ENCODE results near the gene USP22. TPM values are rescaled to one million over a fixed set of nuclear protein-coding genes. Genes with fewer than 3 reads are reported as not detected.
A peak's percentile ranks its signal among the peaks of the same experiment; 100 is the strongest.
"Not testable (repeated sequence)": the region's sequence is repeated elsewhere in the genome, so short reads cannot be mapped to it uniquely, and the experiment has no call there.

The USP22 gene
- 185 TPM for polyA plus RNA-seq (ENCODE audit: insufficient read length)

DNA sequence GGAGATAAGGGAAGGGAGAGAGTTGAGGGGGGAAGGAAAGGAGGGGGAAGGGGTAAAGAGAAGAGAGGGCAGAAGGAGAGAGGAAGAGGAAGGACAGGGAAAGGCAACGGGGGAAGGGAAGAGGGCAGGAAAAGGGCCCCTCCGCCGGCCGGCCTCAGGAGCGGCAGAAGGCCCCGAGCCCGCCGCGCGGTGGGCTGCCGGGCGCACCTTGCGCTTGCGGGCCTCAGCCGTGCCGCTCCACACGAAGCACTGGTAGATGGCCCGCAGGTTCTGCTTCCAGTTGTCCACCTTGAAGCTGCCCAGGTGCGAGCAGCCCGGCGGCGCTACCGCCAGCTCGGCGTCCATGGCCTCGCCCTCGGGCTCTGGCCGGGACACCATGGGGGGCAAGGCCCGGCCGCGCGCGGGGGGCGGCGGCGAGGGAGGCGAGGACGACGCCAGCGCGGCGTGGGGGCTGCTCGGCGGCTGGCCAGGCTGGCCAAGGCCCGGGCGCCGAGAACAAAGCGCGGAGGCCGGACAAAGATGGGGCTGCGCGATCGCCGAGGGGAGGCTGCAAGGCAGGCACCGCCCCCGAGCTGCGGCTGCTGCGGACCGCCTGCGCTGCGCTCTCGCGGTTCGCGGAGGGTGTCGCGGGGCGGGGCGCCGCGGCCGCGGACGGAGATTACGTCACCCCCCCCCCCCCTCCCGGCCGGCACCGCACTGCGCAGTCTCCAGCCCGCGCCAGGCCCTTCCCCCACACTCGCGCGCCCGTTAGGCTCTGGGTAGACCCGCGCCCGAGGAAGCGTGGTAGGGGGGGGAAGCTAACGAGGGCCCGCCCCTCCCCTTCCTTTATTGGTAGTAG, at the start of gene USP22:
TSS of gene USP22 (minus strand) at position 554 of the 838 bp plus-strand sequence. CDS start at position 378, 176 bp downstream.
- DNase-seq, result no peak

DNA sequence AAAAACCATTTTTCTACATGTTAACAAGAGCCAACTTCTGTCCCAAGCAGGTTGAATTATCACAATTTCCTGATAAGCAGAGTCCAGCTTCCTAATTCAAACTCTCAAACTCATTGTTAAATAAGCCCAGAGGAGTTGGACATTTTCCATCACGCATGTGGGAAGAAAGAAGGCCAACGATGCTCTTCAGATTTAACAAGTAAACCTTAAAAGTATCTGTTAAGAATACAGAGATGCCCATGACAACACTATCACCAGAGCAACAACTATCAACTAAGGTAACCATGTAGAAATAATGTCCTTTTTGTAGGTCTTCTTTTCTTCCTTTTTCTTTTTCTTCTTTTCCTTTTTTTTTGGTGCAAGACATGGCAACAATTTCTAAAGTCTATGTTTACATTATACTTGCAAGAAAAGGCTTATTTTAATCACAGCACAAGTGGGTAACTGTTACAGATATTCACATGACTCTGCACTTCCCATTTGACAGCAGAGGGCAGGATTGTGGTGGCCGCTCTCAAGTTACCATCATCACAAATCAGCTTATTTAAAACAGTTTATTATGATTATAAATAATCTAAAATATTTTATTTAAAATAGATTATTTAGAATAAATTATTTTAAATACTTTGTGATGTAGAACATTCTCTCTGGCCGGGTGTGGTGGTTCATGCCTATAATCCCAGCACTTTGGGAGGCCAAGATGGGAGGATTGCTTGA, 48.2 kb upstream of the USP22 start:
- no peak for DNase-seq

DNA sequence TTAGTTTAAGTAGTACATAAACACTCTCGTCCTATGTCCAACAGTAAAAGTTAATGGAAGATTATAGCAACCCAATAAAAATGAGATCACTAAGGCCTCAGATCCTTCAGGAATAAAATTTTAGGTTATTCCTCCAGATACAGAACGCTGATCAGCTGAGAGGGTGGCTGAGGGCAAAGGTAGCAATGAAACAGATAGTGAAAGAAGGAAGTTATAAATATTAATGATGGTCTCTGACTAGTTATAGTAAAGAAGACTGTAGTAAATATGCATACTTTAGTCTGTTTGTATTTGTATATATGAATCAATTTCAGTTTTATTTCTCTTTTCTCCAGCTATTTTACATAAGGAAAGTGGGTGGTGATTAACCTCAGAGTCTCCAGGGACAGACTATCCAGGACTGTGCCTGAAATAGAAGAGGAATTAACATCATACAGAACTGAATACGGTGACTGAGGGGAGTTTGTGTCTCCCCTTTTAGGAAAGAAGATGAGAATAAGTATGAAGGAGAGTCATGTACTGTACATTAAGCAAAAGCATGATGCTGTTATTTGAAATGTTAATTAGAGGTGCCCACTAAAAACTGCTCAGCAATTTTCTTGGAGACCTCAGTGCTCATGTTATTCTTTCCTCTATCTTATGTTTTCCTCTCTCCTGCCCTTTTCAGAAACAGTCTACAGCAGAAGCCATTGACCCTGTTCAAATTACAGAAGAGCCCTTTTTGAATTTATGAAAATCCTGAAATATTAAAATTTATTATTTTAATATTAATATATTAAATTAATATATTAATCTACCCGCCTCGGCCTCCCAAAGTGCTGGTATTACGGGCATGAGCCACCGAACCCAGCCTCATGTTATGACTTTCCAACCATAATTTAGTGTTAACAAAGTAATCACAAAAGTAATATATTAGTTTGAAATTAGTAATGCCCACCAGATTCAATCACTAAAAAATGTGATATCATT, 47.4 kb upstream of the USP22 start:
- no peak for DNase-seq

DNA sequence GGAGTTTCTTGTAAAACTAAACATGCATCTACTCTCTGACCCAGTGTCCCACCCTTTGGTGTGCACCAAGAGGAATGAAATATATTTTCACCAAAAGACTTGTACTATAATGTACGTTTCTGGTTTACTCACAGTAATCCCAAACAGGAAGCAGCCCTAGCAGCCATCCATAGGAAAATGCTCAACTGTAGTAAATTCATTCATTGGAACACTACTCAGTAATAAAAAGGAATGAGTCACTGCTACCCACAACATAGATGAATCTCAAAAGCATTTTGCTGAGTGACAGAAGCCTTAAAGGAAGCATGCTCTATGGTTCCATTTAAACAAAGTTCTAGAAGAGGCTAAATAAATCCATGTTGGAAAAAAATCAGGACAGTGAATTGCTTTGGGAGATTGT, 46.3 kb upstream of the USP22 start:
- DNase-seq, result no peak

DNA sequence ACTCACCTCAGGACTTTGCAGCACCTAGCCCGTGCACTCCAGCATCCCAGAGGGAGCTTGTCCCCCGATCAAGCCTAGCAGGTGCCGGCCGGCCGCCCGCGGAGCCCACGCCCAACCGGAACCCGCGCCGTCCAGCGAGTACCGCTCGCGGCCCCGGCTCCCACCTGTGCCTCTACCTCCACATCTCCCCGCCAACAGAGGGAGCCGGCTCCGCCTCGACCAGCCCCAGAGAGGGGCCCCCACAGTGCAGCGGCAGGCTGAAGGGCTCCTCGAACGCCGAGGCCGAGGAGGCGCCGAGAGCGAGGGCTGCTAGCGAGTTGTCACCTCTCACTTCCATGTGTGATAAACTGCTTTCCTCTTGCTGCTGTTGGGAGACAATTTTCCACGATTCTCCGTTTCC, 42.9 kb upstream of the USP22 start:
- DNase-seq, result no peak

DNA sequence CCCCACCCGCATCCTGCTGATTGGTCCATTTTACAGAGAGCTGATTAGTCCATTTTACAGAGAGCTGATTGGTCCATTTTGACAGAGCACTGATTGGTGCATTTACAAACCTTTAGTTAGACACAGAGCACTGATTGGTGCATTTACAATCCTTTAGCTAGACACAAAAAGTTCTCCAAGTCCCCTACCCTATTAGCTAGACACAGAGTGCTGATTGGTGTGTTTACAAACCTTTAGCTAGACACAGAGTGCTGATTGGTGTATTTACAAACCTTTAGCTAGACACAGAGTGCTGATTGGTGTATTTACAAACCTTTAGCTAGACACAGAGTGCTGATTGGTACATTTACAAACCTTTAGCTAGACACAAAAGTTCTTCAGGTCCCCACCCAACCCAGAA, 42.5 kb upstream of the USP22 start:
- DNase-seq, result not testable (repeated sequence)

DNA sequence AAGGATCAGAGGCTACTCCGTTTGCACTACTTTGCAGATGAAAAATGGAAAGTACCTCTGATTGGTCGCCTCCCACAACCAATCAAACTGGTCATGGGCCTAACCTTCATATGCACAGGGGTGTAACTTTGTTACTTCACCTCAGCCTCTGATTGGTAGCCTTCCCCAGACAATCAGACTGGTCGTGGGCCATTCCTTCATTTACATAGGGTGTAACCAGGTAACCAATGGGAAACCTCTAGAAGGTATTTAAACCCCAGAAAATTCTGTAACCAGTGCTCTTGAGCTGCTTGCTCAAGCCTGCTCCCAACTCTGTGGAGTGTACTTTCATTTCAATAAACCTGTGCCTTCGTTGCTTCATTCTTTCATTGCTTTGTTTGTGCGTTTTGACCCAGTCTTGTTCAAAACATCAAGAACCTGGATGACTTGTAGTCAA, 39.2 kb upstream of the USP22 start:
- DNase-seq, result no peak

DNA sequence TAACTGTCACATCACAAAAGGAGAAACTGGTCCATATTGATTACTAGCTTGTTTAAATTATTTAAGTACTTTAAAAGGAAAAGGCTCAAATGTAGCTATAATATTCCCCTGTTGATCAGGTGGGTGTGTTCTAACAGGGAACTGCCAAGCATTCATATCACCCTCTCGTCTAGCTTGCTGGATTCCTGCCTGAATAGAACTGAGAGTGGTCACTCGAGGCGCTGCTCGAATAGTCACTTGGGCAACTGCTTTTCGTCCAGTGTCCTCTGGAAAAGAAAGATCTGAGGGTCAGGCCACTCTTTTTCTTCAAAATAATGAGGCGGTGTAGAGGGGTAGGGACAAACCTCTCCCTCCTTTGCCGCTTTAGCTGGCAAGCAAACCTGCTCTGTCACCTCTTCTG, 36.4 kb upstream of the USP22 start:
- no peak for DNase-seq

DNA sequence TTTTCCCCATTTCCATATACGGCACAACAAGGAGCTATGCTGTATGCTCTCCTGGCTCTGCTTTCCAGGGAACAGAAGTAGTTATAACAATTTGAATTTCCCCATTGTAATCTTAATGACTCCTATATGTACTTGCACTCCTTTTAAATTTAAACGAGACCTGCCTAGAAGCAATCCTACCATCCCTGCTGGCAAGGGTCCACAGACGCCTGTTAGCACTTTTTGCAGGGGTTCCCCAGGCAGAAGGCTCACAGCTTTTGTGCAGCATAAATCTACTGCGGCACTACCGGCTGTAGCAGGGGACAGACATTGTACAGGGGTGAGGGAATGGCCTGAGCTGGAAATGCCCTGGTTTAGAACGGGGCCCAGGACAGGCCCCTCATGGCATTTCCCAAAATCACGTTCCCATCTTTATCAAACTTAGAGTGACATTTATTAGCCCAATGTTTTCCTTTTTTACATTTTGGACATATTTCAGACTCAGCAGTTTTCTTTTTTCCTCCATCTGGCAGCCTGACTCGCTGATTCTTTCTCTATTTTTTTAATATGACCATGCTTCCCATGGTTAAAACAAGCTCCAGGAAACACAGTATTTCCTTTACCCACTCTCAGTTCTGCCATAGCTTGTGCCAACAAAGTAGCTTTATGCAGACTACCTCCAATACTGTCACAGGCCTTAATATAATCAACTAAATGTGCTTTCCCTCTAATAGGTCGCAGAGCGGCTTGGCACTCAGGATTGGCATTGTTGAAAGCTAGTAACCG, 35.4 kb upstream of the USP22 start:
- no peak for DNase-seq

DNA sequence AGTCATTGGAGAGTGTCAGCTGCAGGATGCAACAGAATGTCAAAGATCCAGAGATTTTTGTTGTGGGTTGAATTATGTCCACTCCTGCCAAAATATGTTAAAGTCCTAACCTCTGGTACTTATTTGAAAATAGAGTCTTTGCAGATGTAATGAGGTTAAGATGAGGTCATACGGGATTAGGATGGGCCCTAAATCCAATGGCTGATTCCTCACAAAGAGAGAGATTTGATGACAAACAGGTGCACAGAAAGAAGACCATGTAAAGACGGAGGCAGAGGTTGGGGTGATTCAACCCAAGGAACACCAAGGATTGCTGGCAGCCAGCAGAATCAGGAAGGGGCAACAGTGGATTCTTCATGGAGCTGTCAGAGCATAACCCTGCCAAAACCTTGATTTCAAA, 34.5 kb upstream of the USP22 start:
- no peak for DNase-seq

DNA sequence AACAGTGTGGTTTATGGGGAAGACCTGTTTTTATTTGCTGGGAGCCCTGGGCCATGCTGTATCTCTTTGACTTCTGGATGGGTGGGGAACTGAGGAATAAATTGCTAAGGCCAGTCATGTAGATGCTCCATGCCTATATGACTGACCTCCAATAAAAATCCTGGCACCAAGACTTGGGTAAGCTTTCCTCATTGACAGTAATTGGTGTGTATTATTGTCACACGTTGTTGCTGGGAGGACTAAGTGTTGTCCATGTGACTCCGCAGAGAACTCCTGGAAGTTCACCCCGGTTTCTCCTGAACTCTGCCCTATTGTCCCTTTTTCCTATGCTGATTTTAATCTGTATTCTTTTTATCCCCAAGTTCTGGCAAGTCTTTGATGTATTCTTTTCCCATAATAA, 33.4 kb upstream of the USP22 start:
- DNase-seq, result no peak

DNA sequence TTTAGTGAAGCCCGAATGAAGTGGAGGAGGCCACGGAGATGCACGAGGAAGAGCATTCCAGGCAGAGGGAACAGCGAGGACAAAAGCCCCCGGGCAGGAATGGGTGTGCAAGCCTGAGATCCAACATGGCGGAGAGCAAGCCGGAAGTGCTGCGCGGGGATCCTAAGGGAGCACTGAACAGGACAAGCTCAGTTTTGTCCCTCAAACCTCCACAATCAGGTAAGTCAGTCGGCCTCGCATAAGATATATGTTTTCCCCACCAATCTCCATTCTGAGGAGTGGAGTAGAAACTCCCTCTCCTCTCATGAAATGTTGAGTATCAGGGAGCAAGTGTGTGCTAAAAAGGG, 32.9 kb upstream of the USP22 start:
- no peak for DNase-seq

DNA sequence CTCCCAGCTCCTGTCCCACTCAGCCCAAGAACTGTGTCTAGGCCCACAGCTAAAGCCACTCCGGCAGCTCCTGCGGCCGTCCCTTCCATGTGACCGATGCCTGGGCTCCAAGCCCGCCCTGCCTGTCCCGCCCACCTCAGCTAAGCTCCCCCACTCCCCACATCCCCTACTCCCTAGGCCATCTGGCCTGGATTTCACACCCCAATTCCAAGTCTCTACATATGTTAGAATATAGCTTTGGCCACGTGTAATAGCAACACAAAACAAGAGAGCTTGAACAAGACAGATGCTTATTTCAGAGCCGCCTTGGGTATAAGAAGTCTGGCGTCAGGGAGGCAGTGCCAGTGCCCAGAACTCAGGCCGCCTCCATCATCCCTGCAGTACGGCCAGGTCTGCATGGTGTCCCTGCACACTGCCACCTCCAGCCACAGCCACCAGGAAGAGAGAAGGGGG, 30.0 kb upstream of the USP22 start:
- peak; percentile 85 for DNase-seq

DNA sequence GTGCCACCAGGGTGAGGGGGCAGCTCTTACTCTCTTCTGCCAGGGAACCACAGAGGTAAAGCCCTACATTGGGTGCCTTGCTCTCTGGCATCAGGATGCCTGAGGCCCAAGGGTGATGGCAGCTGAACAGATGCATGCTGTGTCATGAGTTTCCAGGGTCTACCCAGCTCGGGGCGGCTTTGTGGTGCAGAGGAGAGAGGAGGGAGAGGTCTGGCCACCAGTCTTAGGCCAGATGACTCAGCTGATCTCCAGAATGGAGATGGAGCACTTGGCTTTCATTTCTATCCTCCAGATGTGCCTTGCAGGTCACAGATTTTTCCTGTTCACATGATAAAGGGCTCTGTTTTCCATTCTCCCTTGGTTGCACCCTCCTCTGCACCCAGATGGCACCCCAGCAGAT, 23.6 kb upstream of the USP22 start:
- DNase-seq, result no peak

DNA sequence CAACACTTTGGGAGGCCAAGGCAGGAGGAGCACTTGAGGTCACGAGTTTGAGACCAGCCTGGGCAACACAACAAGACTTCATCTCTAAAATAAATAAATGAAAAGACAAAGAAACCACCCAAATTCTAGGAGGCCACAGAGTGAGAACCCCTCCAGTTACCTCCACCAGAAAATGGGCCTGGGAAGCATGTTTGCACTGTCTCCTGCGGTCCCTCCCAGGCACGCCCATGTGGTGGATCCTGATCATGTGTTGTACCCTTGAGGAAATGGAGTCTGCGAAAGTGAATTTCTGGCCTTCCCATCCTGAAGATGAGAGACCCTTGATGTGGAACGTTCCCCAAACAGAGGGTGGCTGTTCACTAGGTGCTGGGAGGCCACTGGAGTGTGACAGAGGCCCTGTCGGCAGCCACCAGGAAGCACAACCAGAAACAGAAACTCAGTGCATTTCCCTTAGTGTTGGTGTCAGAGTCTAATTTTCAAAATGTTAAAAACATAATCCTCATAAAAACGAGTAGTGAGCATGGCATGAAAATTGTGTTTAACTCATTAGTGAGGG, 19.2 kb upstream of the USP22 start:
- DNase-seq, result no peak

DNA sequence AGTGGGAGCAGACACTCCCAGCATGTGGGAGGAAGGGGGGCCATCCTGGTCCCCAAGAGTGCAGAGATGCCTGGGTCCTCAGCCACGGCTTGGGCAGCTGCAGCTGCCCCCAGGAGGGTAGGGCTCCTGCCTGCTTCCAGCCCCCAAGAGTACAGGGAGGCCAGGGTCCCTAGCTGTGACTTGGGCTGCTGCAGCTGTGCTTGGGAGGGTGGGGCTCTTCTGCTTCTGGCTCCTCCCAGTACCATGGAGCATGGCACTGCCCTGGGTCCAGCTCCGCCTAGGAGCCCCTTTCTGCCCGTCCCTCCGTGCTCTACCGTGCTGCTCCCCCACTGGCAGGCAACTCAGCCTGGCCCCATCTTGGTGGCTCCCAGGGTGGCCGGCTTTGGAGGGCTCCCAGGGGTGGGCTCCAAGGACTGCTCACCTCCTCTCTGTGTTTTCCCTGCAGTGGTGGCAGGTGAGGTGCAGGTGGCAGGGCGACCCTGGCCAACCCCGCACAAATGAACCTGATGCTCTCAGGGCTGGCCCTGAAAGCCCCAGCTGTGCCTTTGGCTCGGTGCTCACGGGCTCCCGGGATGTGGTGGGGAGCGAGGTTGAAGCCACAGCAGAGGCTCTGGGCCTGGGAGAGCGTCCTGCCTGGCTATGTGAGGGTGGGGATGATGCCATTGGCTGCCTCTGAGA, 18.5 kb upstream of the USP22 start:
- DNase-seq, result no peak

DNA sequence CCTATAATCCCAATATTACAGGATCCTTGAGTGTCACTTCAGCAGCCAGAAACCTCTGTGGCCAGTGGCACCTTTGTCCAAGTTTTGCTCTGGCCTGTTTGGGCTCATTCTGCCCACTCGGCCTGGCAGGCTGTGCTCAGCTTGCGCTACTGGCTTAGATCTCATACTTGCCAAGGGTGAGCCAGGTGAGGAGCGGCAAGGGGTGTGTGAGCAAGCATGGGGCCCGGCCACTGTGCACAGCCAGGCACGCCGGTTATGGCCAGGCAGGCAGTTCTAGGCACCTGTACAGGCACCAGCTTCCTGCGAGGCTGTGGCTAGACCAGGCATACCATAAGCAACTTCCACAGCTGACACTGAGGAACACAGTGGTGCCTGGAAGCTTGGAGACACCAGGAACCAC, 16.9 kb upstream of the USP22 start:
- DNase-seq, result no peak

DNA sequence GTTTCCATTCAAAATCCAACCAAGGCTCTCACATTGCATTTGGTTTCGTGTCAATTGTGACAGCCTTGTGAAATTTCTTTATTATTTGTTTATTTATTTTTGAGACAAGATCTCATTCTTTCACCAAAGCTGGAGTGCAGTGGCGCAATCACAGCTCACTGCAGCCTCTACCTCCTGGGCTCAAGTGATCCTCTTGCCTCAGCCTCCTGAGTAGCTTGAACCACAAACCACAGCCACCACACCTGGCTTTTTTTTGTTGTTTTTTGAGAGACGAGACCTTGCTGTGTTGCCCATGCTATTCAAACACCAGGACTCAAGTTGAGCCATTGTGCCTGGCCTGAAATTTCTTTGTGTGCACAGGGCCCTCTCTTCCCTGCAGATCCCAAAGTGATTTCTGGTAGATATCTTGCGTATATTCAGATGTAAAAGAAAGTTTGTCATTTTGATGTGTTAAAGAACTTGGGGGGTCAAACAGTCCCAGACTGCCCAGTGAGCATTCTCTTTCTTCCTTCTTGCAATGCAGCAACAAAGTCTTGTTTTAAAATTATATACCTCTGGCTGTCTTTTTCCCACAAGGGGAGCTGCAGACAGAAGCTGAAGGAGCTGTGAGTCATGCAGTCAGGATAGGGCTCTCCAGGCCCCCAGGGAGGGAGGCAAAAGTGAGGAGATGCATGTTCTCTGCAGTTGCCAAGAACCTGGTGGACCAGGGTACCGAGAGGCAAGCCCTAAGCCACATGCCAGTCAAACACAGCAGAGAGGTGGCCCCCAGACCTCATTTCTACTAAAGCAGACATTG, 15.5 kb upstream of the USP22 start:
- DNase-seq, result no peak

DNA sequence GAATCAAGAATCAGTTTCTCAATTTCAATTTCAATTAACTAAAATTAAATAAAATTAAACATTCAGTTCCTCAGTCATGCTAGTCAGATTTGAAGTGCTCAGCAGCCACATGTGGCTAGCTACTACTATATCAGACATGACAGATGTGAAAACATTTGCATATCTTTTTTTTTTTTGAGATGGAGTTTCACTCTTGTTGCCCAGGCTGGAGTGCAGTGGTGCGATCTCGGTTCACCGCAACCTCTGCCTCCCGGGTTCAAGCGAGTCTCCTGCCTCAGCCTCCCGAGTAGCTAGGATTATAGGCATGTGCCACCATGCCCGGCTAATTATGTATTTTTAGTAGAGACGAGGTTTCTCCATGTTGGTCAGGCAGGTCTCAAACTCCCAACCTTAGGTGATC, 10.2 kb upstream of the USP22 start:
- not testable (repeated sequence) for DNase-seq

DNA sequence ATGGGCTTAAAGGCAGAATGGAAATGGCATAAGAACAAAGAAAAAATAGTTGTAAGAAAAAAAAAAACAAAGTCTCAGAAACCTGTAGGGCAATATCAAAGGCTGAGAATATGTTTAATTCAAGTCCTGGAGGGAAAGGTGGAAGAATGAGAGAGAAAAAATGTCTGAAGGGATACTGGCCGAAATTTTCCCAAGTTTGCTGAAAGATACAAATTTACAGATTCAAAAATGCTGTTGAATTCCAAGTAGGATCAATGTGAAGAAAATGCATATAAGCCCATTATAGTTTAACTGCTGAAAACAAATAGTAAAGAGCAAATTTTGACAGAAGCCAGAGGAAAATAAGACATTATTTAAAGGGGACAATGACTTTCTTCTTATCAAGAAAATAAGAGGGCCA, 6.6 kb upstream of the USP22 start:
- no peak for DNase-seq

Measured in hindlimb muscle (tissue), 1 donor.